Muscle layer of colon (tissue), 2 donors: Measurements from ENCODE around the gene RPS6KA1.

Experiments used
- H3K27ac ChIP-seq: one replicate; pipeline ENCODE4 v1.7.0; 2013; ENCODE audit warnings: low read depth, mild to moderate bottlenecking, low read length, moderate library complexity
- H3K27me3 ChIP-seq, 2 donors: one replicate each; pipeline ENCODE4 v1.7.0; 2013; ENCODE audit warnings: low read length in 2 of 2, mild to moderate bottlenecking in 2 of 2; ENCODE audit not compliant: insufficient read depth in 2 of 2, control insufficient read depth in 1 of 2
- H3K36me3 ChIP-seq: one replicate; pipeline ENCODE4 v1.7.0; 2013; ENCODE audit warnings: mild to moderate bottlenecking, low read length; ENCODE audit not compliant: insufficient read depth
- H3K4me1 ChIP-seq: one replicate; pipeline ENCODE4 v1.7.0; 2013; ENCODE audit warnings: mild to moderate bottlenecking, low read length; ENCODE audit not compliant: insufficient read depth
- H3K4me3 ChIP-seq, 2 donors: one replicate each; pipeline ENCODE4 v1.7.0; 2013; ENCODE audit warnings: low read length in 2 of 2, low read depth in 1 of 2, mild to moderate bottlenecking in 1 of 2, moderate library complexity in 1 of 2
- H3K9ac ChIP-seq: one replicate; pipeline ENCODE4 v1.7.0; 2013; ENCODE audit warnings: low read length
- H3K9me3 ChIP-seq: one replicate; pipeline ENCODE4 v1.7.0; 2013; ENCODE audit warnings: mild to moderate bottlenecking, low read length
- donor health status: abdominal sarcoma.
- donor health status: Adenocarcinoma of cecum.

Gene RPS6KA1

GRCh38 chr1:26557008-26557407 lies 27.4 kb downstream of the RPS6KA1 start:
- Histone ChIP-seq H3K9me3 (no peaks in the 10 kb centered on the region), H3K4me3 (no peak overlapping the region), H3K36me3 (no peaks in the 10 kb centered on the region), H3K27me3 (no peaks in the 10 kb centered on the region), H3K9ac (no peak overlapping the region), H3K4me1 (no peaks in the 10 kb centered on the region), H3K27ac (no peak overlapping the region)

GRCh38 chr1:26558685-26559048 lies 29.1 kb downstream of the RPS6KA1 start:
- H3K36me3 ChIP-seq: no peaks in the 10 kb centered on the region

GRCh38 chr1:26560403-26560780 lies 30.8 kb downstream of the RPS6KA1 start:
- Histone ChIP-seq H3K36me3 (no peaks in the 10 kb centered on the region), H3K27me3 (no peaks in the 10 kb centered on the region)

More at GRCh38 chr1:26558685-26559048, 29.1 kb downstream of the RPS6KA1 start:
- Histone ChIP-seq H3K9me3 (no peaks in the 10 kb centered on the region), H3K27ac (no peak overlapping the region), H3K27me3 (no peaks in the 10 kb centered on the region), H3K4me3 (no peak overlapping the region), H3K4me1 (no peaks in the 10 kb centered on the region), H3K9ac (no peak overlapping the region)

DNA sequence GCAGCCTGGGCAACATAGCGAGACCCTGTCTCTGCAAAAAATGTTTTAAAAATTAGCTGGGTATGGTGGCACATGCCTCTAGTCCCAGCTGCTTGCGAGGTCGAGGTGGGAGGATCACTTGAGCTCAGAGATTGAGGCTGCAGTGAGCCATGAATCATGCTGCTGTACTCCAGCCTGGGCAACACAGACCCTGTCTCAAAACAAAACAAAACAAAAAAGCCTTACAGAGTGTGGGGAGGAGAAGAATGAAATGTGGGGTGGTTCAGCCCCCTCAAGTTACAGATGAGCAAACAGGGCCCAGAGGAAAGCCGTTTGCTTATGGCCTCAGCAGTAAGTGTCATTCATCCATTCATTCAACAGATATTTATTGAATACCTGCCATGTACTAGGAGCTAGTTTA lies 40.7 kb downstream of the RPS6KA1 start:
- no peak overlapping the region for H3K9ac ChIP-seq
- H3K36me3 ChIP-seq: no peaks in the 10 kb centered on the region
- no peaks in the 10 kb centered on the region for H3K9me3 ChIP-seq
- no peaks in the 10 kb centered on the region for H3K4me1 ChIP-seq
- no peak overlapping the region for H3K27ac ChIP-seq
- no peaks in the 10 kb centered on the region for H3K27me3 ChIP-seq
- no peak overlapping the region for H3K4me3 ChIP-seq

More at GRCh38 chr1:26560403-26560780, 30.8 kb downstream of the RPS6KA1 start:
- Histone ChIP-seq H3K4me3 (no peak overlapping the region), H3K9me3 (no peaks in the 10 kb centered on the region), H3K4me1 (no peaks in the 10 kb centered on the region), H3K27ac (no peak overlapping the region), H3K9ac (no peak overlapping the region)

- Histone ChIP-seq H3K4me1 (no peaks in the 10 kb centered on the region), H3K9ac (no peak overlapping the region), H3K27ac (no peak overlapping the region), H3K27me3 (no peaks in the 10 kb centered on the region), H3K36me3 (no peaks in the 10 kb centered on the region), H3K9me3 (no peaks in the 10 kb centered on the region), H3K4me3 (no peak overlapping the region)
Observed at GRCh38 chr1:26571381-26571780, 41.8 kb downstream of the RPS6KA1 start.

DNA sequence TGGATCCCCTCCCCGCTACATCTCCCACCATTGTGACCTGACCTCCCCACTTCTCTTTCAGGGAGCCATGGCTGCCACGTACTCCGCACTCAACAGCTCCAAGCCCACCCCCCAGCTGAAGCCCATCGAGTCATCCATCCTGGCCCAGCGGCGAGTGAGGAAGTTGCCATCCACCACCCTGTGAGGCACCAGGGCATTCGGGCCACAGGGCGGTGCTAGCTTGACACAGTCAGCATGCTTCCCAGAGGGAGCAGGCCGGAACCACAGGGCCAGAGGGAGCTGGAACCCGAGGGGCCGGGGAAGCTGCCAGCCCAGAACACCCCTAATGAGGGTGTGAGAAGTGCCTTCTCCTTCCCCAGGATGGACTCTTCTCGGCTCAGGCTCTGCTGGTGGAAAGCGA lies 44.5 kb downstream of the RPS6KA1 start:
- no peaks in the 10 kb centered on the region for H3K27me3 ChIP-seq
- H3K36me3 ChIP-seq: no peaks in the 10 kb centered on the region

DNA sequence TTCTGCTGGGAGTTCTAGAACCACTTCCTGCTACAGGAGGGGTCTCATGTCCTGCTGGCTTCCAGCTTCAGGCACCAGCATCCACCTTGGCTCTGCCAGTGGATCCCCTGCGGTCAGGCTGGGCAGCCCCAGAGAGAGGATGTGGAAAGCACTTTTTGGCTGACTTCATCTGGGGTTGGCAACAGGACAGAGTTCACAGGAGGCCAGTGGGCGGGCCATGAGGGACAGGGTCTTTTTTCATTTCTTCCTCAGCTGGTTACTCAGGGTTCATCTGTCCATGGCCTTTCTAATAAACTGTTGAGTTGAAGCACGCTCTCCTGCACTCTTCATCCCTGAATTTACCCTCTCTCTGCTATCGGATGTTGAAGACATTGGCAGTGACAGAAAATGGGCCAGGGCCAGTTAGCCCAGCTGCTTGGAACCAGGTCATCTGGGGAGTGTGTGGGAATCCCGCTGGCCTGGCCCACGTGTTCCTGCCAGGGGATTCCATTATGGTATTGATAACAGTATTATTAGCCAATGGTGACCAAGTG lies 45.2 kb downstream of the RPS6KA1 start:
- no peak overlapping the region for H3K4me3 ChIP-seq
- H3K4me1 ChIP-seq: no peaks in the 10 kb centered on the region
- no peaks in the 10 kb centered on the region for H3K36me3 ChIP-seq
- H3K9me3 ChIP-seq: no peaks in the 10 kb centered on the region
- H3K9ac ChIP-seq: no peak overlapping the region
- H3K27me3 ChIP-seq: no peaks in the 10 kb centered on the region
- H3K27ac ChIP-seq: no peak overlapping the region

More for the DNA sequence above, 44.5 kb downstream of the RPS6KA1 start:
- H3K4me1 ChIP-seq: no peaks in the 10 kb centered on the region
- no peak overlapping the region for H3K4me3 ChIP-seq
- no peak overlapping the region for H3K27ac ChIP-seq
- no peak overlapping the region for H3K9ac ChIP-seq
- H3K9me3 ChIP-seq: no peaks in the 10 kb centered on the region

DNA sequence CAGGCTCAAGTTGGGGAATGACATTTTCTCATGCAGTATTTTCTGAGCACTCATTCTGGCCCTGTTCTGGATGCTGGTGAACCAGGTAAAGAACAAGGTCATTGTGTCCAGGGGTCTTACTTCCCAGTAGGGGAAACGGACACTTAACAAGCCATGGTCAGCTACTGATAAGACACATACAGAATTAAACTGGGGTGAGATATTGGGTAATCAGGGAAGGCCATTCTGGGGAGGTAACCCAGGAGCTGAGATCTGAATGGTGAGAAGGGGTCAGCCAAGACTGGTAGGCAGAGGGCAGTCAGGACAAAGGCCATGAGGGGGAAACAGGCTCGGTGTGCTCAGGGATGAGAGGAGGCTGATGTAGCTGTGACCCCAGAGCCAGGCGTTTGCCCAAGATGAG lies 45.8 kb downstream of the RPS6KA1 start:
- H3K27ac ChIP-seq: no peak overlapping the region
- H3K9me3 ChIP-seq: no peaks in the 10 kb centered on the region
- H3K4me3 ChIP-seq: no peak overlapping the region
- H3K4me1 ChIP-seq: no peaks in the 10 kb centered on the region
- no peak overlapping the region for H3K9ac ChIP-seq
- no peaks in the 10 kb centered on the region for H3K27me3 ChIP-seq
- H3K36me3 ChIP-seq: no peaks in the 10 kb centered on the region

DNA sequence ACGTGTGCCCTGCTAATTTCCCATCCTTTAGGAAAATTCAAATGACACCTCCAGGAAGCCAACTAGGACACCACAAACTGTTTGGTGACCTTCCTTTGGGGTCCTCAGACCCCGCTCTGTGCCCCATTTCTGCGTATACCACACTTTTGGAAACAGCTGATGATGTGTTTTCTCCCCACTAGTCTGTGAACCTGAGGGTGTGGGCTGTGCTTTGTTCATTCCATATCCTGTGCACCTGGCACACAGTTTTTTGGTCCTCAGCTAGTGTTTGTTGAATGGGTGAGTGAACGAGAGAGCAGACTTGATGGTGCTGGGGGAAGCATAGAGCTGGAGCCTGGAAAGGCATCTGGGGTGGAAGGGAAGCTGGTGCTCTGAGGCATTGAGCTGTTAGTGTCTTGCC lies 48.6 kb downstream of the RPS6KA1 start:
- Histone ChIP-seq H3K27ac (no peak overlapping the region), H3K36me3 (no peaks in the 10 kb centered on the region), H3K27me3 (no peaks in the 10 kb centered on the region), H3K4me3 (no peak overlapping the region), H3K9ac (no peak overlapping the region), H3K4me1 (no peaks in the 10 kb centered on the region), H3K9me3 (no peaks in the 10 kb centered on the region)

DNA sequence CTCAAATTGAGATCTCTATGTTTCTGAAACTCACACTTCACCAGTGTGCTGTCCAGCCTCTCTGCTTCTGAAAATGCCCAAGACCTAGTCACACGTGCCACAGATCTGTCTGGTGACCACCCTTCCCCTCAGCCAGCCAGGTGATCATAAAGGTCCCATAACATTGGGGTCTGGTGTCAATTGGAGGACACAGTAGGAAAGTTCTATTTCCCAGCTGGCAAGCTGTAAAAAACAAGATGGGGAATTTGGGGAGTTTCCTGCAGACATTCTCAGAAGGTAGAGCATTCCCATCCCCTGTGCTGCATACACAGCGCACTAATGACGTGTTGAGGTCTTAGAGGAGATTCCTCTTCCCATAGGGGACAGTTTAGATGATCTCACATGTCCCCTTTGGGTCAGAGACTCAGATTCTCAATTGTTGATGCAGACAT lies 50.1 kb downstream of the RPS6KA1 start:
- Histone ChIP-seq H3K27ac (no peak overlapping the region), H3K36me3 (no peaks in the 10 kb centered on the region), H3K9me3 (no peaks in the 10 kb centered on the region), H3K4me3 (no peak overlapping the region), H3K9ac (no peak overlapping the region), H3K27me3 (no peaks in the 10 kb centered on the region), H3K4me1 (no peaks in the 10 kb centered on the region)

DNA sequence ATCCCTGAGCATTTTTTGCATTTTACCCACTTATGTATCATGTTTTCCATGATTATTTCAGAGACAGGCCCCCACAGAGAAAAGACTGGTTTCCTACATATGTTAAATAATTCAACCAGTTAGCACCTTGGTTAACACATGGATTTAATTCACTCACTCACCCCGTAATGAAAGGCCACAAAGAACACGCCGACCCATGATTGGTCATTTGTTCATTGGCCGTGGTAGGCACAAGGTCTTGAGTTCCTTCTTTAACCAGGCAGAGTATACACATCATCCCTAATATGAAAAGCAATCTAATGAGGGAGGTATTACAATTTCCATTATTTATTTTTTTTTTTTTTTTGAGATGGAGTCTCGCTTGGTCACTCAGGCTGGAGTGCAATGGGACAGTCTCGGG lies 50.6 kb downstream of the RPS6KA1 start:
- Histone ChIP-seq H3K9me3 (no peaks in the 10 kb centered on the region), H3K36me3 (no peaks in the 10 kb centered on the region), H3K27me3 (no peaks in the 10 kb centered on the region), H3K27ac (no peak overlapping the region), H3K9ac (no peak overlapping the region), H3K4me3 (no peak overlapping the region), H3K4me1 (no peaks in the 10 kb centered on the region)

DNA sequence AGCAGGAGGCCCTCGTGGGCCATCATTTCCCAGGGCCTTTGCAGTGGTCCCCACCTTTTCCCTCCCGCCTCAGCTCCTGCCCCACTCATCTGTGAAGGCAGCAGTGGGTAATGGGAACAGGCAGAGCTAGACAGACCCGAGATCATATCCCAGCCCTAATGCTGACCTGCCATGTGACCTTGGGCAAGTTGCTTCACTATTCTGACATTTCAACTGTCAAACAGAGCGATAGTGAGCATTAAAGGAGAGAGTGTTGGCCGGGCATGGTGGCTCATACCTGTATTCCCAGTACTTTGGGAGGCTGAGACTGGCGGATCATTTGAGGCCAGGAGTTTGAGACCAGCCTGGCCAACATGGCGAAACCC lies 51.7 kb downstream of the RPS6KA1 start:
- Histone ChIP-seq H3K36me3 (no peaks in the 10 kb centered on the region), H3K27ac (no peak overlapping the region), H3K27me3 (no peaks in the 10 kb centered on the region), H3K9ac (no peak overlapping the region), H3K4me1 (no peaks in the 10 kb centered on the region), H3K9me3 (no peaks in the 10 kb centered on the region), H3K4me3 (no peak overlapping the region)
